ENCODE measurements around the gene PABPN1L.
A peak's percentile ranks its signal among the peaks of the same experiment; 100 is the strongest.

Gene PABPN1L

GRCh38 chr16:88882358-88883030, 16.0 kb upstream of the PABPN1L start:
- CTCF ChIA-PET, result no interaction called here
- peak; percentile 25 for DNase-seq
- Mint-ChIP-seq H3K4me1 (no peaks in the 10 kb centered on the region), H3K27me3 (no peaks in the 10 kb centered on the region), H3K9me3 (peaks cover 2% of the 10 kb centered on the region), H3K27ac (no peak overlapping the region), H3K36me3 (no peaks in the 10 kb centered on the region), H3K4me3 (no peak overlapping the region)

- Mint-ChIP-seq H3K36me3 (no peaks in the 10 kb centered on the region), H3K27ac (no peak overlapping the region), H3K4me3 (no peak overlapping the region), H3K27me3 (no peaks in the 10 kb centered on the region), H3K4me1 (no peaks in the 10 kb centered on the region), H3K9me3 (peaks cover 2% of the 10 kb centered on the region)
- CTCF ChIA-PET, result no interaction called here
- no peak for DNase-seq
These were observed 15.4 kb upstream of the PABPN1L start for GRCh38 chr16:88881675-88882357.

GRCh38 chr16:88881007-88881615, 14.7 kb upstream of the PABPN1L start:
- CTCF ChIA-PET, result no interaction called here
- Mint-ChIP-seq H3K27me3 (no peaks in the 10 kb centered on the region), H3K4me3 (no peak overlapping the region), H3K27ac (no peak overlapping the region), H3K4me1 (no peaks in the 10 kb centered on the region), H3K36me3 (no peaks in the 10 kb centered on the region), H3K9me3 (peaks cover 2% of the 10 kb centered on the region)
- DNase-seq, result no peak

GRCh38 chr16:88880226-88881006, 14.0 kb upstream of the PABPN1L start:
- Mint-ChIP-seq H3K4me1 (no peaks in the 10 kb centered on the region), H3K36me3 (no peaks in the 10 kb centered on the region)
- CTCF ChIA-PET, result no interaction called here

GRCh38 chr16:88879788-88880055, 13.3 kb upstream of the PABPN1L start:
- no peak overlapping the region for H3K4me3 Mint-ChIP-seq
- CTCF ChIA-PET, result no interaction called here

More at GRCh38 chr16:88880226-88881006, 14.0 kb upstream of the PABPN1L start:
- peaks cover 2% of the 10 kb centered on the region for H3K9me3 Mint-ChIP-seq
- no peak overlapping the region for H3K27ac Mint-ChIP-seq
- H3K4me3 Mint-ChIP-seq, result no peak overlapping the region
- no peak for DNase-seq
- no peaks in the 10 kb centered on the region for H3K27me3 Mint-ChIP-seq

DNA sequence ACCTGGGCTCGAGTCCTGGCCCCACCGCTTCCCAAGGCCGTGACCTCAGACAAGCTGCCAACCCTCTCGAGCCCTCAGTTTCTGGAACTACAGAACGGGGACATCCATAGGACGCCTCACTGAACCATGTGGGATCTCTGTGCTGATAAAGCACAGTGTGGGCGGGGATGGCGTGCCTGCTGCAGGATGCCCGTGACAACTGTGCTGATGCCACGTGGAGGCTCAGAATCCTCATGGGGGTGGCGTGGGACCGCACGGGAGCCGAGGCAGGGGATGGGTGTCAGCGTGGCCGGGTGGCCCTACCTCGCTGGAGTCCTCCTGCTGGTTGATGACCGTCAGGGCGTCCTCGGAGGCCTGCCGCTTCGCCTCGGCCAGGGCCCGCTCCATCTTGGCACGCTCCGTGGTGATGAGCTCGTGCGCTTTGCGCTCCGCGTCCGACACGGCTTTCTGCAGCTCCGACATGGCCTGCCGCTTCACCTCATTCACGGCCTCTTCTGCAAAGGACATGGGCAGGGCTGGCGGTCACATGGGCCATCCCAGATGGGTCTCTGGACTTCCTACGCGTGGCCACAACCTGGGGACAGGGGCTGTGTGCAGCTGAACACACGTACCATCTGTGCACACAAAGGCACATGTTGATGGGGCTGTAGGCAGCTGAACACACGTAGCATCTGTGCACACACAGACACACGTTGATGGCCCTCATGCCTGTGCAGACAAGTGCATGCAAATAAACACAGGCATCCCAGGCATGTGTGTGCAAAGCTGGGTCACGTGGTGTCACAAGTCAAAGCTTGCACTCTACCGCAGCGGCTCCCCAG, 12.7 kb upstream of the PABPN1L start:
- H3K4me1 Mint-ChIP-seq, result no peaks in the 10 kb centered on the region
- H3K27ac Mint-ChIP-seq, result no peak overlapping the region
- DNase-seq, result no peak
- peaks cover 2% of the 10 kb centered on the region for H3K9me3 Mint-ChIP-seq
- H3K27me3 Mint-ChIP-seq, result peaks cover 2% of the 10 kb centered on the region
- no peaks in the 10 kb centered on the region for H3K36me3 Mint-ChIP-seq
- H3K4me3 Mint-ChIP-seq, result no peak overlapping the region
- CTCF ChIA-PET, result no interaction called here

More at GRCh38 chr16:88879788-88880055, 13.3 kb upstream of the PABPN1L start:
- DNase-seq, result no peak
- Mint-ChIP-seq H3K27ac (no peak overlapping the region), H3K4me1 (no peaks in the 10 kb centered on the region), H3K36me3 (no peaks in the 10 kb centered on the region), H3K9me3 (peaks cover 2% of the 10 kb centered on the region), H3K27me3 (no peaks in the 10 kb centered on the region)

DNA sequence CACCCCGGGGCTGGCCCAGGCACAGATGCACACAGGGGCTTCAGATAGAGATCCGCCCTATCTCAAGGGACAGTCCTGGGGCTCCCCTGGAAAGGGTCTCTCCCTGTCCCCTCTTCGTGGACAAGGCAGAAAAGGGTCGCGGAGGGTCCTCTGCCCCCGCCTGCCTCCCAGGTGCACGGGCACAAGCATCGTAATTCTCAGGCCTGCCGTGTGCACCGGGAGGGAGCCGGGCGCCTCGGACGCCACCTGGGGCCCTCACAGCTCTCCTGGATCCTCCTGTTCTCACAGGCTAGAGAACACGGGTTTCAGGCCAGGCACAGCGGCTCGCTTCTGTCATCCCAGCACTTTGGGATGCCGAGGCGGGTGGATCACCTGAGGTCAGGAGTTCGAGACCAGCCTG, 11.9 kb upstream of the PABPN1L start:
- CTCF ChIA-PET, result no interaction called here
- Mint-ChIP-seq H3K4me1 (no peaks in the 10 kb centered on the region), H3K4me3 (no peak overlapping the region), H3K27me3 (peaks cover 7% of the 10 kb centered on the region), H3K9me3 (peaks cover 2% of the 10 kb centered on the region), H3K36me3 (no peaks in the 10 kb centered on the region), H3K27ac (no peak overlapping the region)
- DNase-seq, result no peak

DNA sequence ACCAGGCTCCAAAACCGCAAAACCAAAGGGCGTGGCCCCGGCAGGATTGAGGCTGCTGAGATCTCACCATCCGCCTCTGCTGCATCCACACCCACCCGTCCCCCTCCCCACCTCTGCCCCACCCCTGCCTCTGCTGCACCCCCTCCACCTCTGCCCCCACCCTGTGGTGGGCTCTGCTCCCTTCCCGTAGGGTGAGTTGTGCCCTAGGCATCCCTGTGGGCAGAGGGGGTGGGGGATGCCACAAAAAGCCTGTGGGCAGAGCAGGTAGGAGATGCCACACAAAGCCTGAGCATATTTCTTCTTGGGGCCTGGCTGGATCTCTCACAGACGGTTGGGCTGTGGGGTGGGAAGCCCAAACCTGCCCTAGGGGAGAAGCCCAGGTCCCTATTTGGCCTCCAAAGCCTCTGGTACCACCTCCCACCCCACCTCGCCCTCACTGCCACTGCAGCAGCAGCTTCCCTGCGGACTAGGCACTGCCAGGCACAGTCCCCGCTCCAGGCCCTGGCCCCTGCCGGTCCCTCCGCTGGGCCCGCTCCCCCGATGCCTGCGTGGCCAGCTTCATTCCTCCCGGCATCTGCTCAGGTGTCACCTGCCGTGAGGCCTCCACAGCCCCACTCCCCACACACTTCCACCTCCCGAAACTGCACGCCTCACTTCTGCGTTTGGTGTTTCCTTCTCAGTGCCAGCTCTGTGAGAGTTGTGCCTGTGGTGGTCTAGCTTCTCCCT, 11.3 kb upstream of the PABPN1L start:
- H3K36me3 Mint-ChIP-seq, result no peaks in the 10 kb centered on the region
- no peaks in the 10 kb centered on the region for H3K4me1 Mint-ChIP-seq
- no peak for DNase-seq
- H3K27me3 Mint-ChIP-seq, result peaks cover 7% of the 10 kb centered on the region
- H3K4me3 Mint-ChIP-seq, result no peak overlapping the region
- CTCF ChIA-PET, result no interaction called here
- H3K9me3 Mint-ChIP-seq, result no peaks in the 10 kb centered on the region
- no peak overlapping the region for H3K27ac Mint-ChIP-seq

DNA sequence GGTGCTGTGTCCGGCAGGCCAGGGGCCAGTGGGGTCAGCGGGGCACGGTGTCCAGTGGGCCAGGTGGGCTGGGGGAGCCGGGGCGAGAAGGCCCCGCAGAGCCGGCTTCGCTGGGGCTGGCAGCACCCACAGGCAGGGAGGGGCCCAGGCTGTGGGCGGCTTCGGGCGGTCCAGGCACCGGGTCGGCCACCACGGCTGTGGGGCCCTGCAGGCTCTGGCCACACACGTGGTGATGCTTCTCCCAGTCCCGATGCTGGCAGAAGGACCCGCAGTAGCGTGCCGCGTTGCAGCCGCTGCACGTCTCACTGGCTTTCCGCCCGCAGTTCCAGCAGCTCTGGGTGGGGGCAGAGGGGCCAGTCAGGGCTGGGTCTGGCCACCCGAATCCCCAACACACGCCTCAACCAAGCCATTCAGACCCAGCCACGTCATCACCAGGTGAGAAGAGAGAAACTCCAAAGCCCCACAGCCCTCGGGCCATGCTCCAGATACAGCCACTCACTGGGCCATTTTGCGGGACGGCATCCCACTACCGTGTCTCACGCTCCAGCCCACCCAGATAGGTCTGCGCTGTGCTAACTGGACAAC, 10.6 kb upstream of the PABPN1L start:
- CTCF ChIA-PET, result no interaction called here
- Mint-ChIP-seq H3K27ac (peak overlapping the region; percentile 21), H3K4me3 (no peak overlapping the region), H3K27me3 (peaks cover 7% of the 10 kb centered on the region), H3K9me3 (no peaks in the 10 kb centered on the region), H3K4me1 (no peaks in the 10 kb centered on the region), H3K36me3 (no peaks in the 10 kb centered on the region)
- DNase-seq, result no peak

- Mint-ChIP-seq H3K36me3 (no peaks in the 10 kb centered on the region), H3K27ac (peak overlapping the region; percentile 65), H3K27me3 (peaks cover 15% of the 10 kb centered on the region), H3K4me1 (peaks cover 2% of the 10 kb centered on the region), H3K4me3 (no peak overlapping the region), H3K9me3 (no peaks in the 10 kb centered on the region)
- DNase-seq, result no peak
- CTCF ChIA-PET, result no interaction called here
These were observed 9.3 kb upstream of the PABPN1L start for GRCh38 chr16:88875703-88876234.

GRCh38 chr16:88874938-88875599, 8.6 kb upstream of the PABPN1L start:
- peaks cover 6% of the 10 kb centered on the region for H3K4me1 Mint-ChIP-seq
- H3K27me3 Mint-ChIP-seq, result peaks cover 22% of the 10 kb centered on the region
- H3K9me3 Mint-ChIP-seq, result no peaks in the 10 kb centered on the region
- H3K27ac Mint-ChIP-seq, result no peak overlapping the region
- CTCF ChIA-PET, result no interaction called here
- H3K4me3 Mint-ChIP-seq, result no peak overlapping the region
- no peaks in the 10 kb centered on the region for H3K36me3 Mint-ChIP-seq
- DNase-seq, result no peak

- CTCF ChIA-PET, result no interaction called here
- peaks cover 41% of the 10 kb centered on the region for H3K27me3 Mint-ChIP-seq
- no peaks in the 10 kb centered on the region for H3K9me3 Mint-ChIP-seq
- peaks cover 6% of the 10 kb centered on the region for H3K4me1 Mint-ChIP-seq
- H3K4me3 Mint-ChIP-seq, result no peak overlapping the region
- H3K36me3 Mint-ChIP-seq, result no peaks in the 10 kb centered on the region
- H3K27ac Mint-ChIP-seq, result no peak overlapping the region
- no peak for DNase-seq
These were observed 6.3 kb upstream of the PABPN1L start for GRCh38 chr16:88872650-88873331.

Data from activated naive CD4-positive, alpha-beta T cell treated with anti-CD3 and anti-CD28 coated beads, Interleukin-2, amount 10 ng/mL, durations not matched to agents 7 days and 5 days (primary cell).